NCI-H1105 treated with DMSO at 0.1 percent for 48 hours (cell line): ENCODE data around the gene C7orf33.
"Not testable (repeated sequence)": the region's sequence is repeated elsewhere in the genome, so short reads cannot be mapped to it uniquely, and the experiment has no call there.

ENCODE experiments used
- DNase-seq: peaks from one replicate; lab custom pipeline; 2025; lab: John Stamatoyannopoulos, UW

C7orf33 gene

GRCh38 chr7:148590471-148590870 is at the start of gene C7orf33:
C7orf33 (plus strand) TSS chr7:148590766; CDS start chr7:148590926, 160 bp downstream.
- no peak for DNase-seq

- no peak for DNase-seq
These were observed 48.6 kb upstream of the C7orf33 start for GRCh38 chr7:148541891-148542504.

- DNase-seq = no peak
These were observed 47.3 kb upstream of the C7orf33 start for GRCh38 chr7:148543302-148543701.

- DNase-seq = no peak
These were observed 45.4 kb upstream of the C7orf33 start for GRCh38 chr7:148545172-148545571.

GRCh38 chr7:148545932-148546331 is 44.6 kb upstream of the C7orf33 start:
- DNase-seq = no peak

GRCh38 chr7:148546857-148547256 is 43.7 kb upstream of the C7orf33 start:
- DNase-seq = no peak

- DNase-seq = no peak
These were observed 42.6 kb upstream of the C7orf33 start for GRCh38 chr7:148547951-148548350.

GRCh38 chr7:148553979-148554378 is 36.6 kb upstream of the C7orf33 start:
- DNase-seq = no peak

- DNase-seq = no peak
These were observed 33.7 kb upstream of the C7orf33 start for GRCh38 chr7:148556892-148557291.

GRCh38 chr7:148558914-148559313 is 31.7 kb upstream of the C7orf33 start:
- DNase-seq = no peak

GRCh38 chr7:148561099-148561498 is 29.5 kb upstream of the C7orf33 start:
- DNase-seq = no peak

GRCh38 chr7:148563583-148564274 is 26.8 kb upstream of the C7orf33 start:
- no peak for DNase-seq

GRCh38 chr7:148564275-148564951 is 26.2 kb upstream of the C7orf33 start:
- DNase-seq = not testable (repeated sequence)

GRCh38 chr7:148566736-148567135 is 23.8 kb upstream of the C7orf33 start:
- no peak for DNase-seq

GRCh38 chr7:148567524-148567923 is 23.0 kb upstream of the C7orf33 start:
- DNase-seq = no peak

- DNase-seq = no peak
These were observed 20.1 kb upstream of the C7orf33 start for GRCh38 chr7:148570510-148570909.

GRCh38 chr7:148570973-148571372 is 19.6 kb upstream of the C7orf33 start:
- not testable (repeated sequence) for DNase-seq

GRCh38 chr7:148571381-148571780 is 19.2 kb upstream of the C7orf33 start:
- no peak for DNase-seq

- DNase-seq = no peak
These were observed 18.5 kb upstream of the C7orf33 start for GRCh38 chr7:148572067-148572522.

- DNase-seq = not testable (repeated sequence)
These were observed 17.0 kb upstream of the C7orf33 start for GRCh38 chr7:148573581-148573980.

- DNase-seq = peak; percentile 68
These were observed 14.7 kb upstream of the C7orf33 start for GRCh38 chr7:148575640-148576411.

GRCh38 chr7:148579366-148579765 is 11.2 kb upstream of the C7orf33 start:
- DNase-seq = no peak
